HL-60/S4 (cell line): Measurements from ENCODE around the gene DESI1.

ENCODE experiments used
- in situ Hi-C: fragments of 300-500 bp; cut with MboI; formaldehyde crosslinking; loops from 2 replicates; pipeline ENCODE4 v1.14.3; 2022; ENCODE audit warnings: low sequenced_read_pairs

The DESI1 gene

DNA sequence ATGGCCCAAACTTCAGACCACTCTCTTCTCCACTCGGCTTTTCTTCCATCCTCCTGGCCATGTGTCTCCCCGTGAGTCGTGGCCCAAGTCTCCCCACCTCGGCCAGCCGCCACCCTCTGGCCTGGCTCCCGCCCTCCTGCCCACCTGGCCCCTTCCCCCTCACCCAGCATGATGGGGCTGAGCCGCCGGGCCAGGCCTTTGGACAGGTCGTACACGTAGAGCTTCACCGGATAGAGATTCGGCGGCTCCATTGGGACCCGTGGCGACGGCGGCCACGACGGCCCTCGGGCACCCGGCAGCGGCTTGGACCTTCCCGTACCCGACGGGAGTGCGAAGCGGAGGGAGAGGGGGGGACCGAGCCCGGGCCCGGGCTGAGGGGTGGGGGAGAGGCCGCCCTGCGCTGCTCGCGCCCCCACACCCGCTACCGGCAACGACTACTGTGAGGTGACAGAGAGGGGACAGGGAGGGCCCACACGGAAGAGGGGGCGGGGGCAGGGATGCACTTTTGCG is at the start of gene DESI1:
DESI1 (minus strand) TSS at position 455 of the 510 bp plus-strand sequence; CDS start at position 251, 204 bp downstream.
- in situ Hi-C loops = no loop called here

DNA sequence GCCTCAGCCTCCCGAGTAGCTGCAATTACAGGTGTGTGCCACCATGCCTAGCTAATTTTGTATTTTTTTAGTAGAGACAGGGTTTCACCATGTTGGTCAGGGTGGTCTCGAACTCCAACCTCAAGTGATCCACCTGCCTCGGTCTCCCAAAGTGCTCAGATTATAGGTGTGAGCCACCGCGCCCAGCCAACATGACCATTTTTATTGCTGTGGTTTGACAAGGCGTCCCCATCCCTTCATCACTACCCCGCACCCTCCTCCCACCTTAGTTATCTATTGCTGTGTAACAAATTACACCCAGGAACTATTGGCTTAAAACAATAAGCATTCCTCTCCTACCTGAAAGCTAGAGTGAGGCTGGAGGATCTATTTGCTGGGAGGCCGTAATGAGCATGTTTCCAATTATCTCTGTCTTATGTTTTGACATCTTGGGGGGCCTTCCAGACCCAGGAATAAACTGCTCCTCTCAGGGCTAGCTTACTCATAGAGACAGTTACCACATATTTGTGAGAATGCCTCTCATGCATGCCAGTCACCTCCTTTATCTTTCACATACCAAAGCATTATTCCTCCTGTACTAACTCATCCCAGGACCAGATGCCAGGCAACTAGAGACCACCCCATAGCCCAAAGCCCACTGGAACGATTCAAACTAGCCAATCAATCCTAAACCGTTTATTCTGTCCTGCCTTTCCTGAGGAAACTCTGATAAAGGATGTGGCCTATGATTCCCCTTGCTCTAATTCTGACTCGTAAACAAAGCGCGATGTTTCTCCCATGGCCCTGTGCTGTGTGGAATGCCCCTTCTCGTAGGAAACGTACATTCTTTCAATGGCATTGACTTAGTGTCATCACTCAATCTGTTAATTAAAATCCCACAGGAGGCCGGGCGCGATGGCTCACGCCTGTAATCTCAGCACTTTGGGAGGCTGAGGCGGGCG is 48.4 kb upstream of the DESI1 start:
- in situ Hi-C loops = loop anchor here (10.0 kb wide), 1 partner anchor 276 kb away; the partner anchor contains the start of gene CENPM

DNA sequence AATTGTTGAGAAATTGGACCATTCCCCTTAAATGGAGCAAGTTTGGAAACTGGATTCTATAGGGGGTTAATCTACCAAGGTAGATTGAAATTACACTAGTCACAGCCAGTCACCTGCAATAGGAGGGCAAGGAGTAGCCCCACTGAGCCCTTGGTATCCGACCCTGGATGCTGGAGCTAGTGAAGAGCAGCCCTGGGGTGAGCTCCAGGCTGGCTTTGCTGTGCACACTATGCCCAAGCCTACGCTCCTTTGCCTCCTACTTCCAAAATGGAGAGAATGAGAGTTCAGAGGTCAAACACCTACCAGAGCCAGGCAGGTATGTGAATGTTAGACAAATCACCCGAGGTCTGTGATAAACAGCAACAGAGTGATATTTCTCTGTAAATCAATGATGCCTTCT is 44.1 kb upstream of the DESI1 start:
- in situ Hi-C loops = loop anchor here (10.0 kb wide), 1 partner anchor 280 kb away; the partner anchor contains the start of gene CENPM

- in situ Hi-C loops = loop anchor here (10.0 kb wide), 1 partner anchor 280 kb away; the partner anchor contains the start of gene CENPM
Measured at GRCh38 chr22:41664490-41664889, 43.6 kb upstream of the DESI1 start.

- in situ Hi-C loops = loop anchor here (10.0 kb wide), 1 partner anchor 281 kb away; the partner anchor contains the start of gene CENPM
Measured at GRCh38 chr22:41663594-41663993, 42.8 kb upstream of the DESI1 start.

DNA sequence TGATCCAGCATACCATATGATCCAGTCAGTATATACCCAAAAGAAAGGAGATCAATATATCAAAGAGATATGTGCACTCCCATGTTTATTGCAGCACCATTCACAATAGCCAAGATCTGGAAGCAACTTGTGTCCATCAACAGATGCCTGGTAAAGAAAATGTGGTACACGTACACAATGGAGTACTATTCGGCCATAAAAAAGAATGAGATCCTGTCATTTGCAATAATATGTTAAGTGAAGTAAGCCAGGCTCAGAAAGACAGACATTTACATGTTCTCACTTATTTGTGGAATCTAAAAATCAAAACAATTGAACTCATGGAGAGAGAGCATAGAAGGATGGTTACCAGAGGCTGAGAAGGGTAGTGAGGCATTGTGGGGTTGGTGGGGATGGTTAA is 40.9 kb upstream of the DESI1 start:
- in situ Hi-C loops = loop anchor here (10.0 kb wide), 1 partner anchor 283 kb away; the partner anchor contains the start of gene CENPM

DNA sequence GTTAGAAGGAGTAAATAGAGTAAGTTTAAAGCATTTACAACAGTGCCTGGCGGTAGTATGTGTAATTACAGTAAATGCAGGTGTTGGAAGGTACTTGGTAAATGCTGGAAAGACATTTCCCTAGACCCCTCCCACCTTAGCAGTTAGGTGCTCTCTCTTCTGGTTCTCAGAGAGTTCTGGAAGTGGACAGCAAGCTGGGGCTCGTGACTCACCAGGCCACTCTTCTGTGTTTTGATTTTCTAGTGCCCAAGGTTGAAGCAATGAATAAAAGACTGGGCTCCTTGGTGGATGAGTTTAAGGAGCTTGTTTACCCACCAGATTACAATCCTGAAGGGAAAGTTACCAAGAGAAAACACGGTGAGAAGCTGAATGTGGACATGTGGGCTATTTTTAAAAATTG is 40.2 kb upstream of the DESI1 start:
- in situ Hi-C loops = loop anchor here (10.0 kb wide), 1 partner anchor 284 kb away; the partner anchor contains the start of gene CENPM

GRCh38 chr22:41660416-41660815 is 39.6 kb upstream of the DESI1 start:
- in situ Hi-C loops = loop anchor here (10.0 kb wide), 1 partner anchor 284 kb away; the partner anchor contains the start of gene CENPM

DNA sequence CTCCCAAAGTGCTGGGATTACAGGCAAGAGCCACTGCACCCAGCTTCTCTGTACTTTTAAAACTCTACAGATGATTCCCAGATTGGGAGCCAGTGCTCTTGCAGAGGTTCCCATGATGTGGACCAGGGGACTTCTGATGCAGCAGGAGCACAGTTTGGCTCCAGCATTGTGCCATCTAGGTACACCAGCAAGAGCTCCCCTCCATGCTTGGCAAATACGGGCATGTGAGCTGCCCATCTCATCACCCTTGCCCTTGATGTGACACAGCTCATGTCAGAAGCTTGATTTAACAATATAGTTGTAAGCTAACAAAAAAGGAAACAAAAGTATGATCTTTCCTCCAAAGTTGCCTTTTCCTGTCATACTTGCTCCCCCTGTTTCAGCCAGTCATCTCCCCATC is 39.1 kb upstream of the DESI1 start:
- in situ Hi-C loops = loop anchor here (10.0 kb wide), 1 partner anchor 285 kb away; the partner anchor contains the start of gene CENPM

DNA sequence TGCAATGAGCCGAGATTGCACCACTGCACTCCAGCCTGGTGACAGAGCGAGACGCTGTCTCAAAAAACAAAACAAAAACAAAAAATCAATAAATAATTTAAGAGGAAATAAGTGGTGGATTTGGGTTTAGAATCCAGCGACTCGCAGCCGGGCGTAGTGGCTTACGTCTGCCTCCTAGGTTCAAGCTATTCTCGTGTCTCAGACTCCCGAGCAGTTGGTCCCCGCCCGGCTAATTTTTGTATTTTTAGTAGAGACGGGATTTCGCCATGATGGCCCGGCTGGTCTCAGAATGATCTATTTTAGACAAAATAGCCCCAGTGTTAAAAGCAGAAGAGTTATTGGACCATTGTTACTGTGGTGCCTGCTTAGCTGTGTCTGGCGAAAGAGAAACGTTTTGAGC is 38.0 kb upstream of the DESI1 start:
- in situ Hi-C loops = no loop called here

GRCh38 chr22:41657709-41658108 is 36.9 kb upstream of the DESI1 start:
- in situ Hi-C loops = no loop called here

DNA sequence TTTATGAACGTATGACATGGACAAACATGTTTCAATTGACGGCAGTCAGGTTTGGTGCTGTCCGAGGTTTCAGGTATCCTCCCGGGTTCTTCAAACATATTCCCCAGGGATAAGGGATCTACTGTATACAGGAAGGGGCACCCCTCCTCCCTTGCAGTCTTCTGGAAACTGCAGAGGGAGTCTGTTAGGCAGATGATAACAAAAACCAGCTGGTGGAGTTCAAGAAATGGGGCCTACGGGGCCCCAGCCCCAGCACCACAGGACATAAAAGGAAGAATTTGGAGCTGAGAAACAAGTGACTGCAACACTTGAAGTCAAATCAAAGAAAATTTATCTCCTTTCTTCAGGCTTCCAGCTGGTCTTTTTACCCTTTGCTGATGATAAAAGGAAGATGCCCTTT is 35.7 kb upstream of the DESI1 start:
- in situ Hi-C loops = no loop called here

- in situ Hi-C loops = no loop called here
Measured at GRCh38 chr22:41654322-41654721, 33.5 kb upstream of the DESI1 start.

DNA sequence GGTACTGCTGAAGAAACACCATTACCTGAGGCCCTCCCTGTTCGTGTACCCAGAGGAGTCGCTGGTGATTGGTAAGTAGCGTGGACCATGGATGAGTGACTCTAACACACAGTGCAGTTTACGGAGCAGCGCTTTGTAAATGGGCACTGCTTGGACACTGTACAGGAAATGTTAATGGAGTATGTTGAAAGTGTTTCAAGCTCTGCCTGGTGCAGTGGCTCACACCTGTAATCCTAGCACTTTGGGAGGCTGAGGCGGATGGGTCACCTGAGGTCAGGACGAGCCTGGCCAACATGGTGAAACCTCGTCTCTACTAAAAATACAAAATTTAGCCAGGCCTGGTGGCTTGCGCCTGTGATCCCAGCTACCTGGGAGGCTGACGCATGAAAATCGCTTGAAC is 30.0 kb upstream of the DESI1 start:
- in situ Hi-C loops = no loop called here

GRCh38 chr22:41650229-41650628 is 29.4 kb upstream of the DESI1 start:
- in situ Hi-C loops = no loop called here

- in situ Hi-C loops = no loop called here
Measured at GRCh38 chr22:41648432-41648831, 27.6 kb upstream of the DESI1 start.

GRCh38 chr22:41647771-41648170 is 26.9 kb upstream of the DESI1 start:
- in situ Hi-C loops = no loop called here

- in situ Hi-C loops = no loop called here
Measured at GRCh38 chr22:41642331-41643110, 21.7 kb upstream of the DESI1 start.

DNA sequence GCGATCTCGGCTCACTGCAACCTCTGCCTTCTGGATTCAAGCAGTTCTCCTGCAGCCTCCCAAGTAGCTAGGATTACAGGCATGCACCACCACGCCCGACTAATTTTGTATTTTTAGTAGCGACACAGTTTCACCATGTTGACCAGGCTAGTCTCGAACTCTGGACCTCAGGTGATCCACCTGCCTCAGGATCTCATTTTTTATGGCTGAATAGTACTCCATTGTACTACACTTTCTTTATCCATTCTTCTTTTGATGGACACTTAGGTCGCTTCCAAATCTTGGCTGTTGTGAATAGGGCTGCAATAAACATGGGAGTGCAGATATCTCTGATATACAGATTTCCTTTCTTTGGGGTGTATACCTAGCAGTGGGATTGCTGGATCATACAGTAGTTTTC is 21.0 kb upstream of the DESI1 start:
- in situ Hi-C loops = no loop called here

DNA sequence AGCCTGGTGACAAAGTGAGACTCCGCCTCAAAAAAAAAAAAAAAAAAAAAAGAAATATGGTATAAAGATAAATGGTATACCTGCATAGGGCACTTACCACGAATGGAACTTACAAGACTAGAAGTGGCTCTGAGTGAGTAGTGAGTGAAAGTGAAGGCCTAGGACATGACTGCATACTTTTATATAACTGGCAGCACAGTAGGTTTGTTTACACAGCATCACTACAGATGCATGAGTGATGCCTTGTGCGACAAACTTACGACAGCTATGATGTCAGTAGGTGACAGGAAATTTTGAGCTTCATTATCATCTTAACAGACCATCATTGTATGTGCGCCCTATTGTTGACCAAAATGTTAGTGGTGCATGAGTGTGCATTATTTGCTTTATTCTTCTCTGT is 17.9 kb upstream of the DESI1 start:
- in situ Hi-C loops = no loop called here

DNA sequence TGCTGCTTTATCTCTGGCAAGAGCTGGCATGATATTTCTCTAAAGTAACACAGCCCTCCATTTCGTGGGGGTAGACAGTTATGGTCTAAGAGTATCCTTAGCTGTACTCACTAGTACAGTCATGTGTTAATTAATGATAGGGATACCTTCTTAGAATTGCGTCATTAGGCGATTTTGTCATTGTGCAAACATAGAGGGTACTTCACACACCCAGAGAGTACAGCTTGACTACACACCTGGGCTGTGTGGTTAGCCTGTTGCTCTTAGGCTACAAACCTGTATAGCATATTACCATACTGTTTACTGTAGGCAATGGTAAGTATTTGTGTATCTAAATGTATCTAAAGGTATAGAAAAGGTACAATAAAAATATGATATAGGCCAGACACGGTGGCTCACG is 17.3 kb upstream of the DESI1 start:
- in situ Hi-C loops = no loop called here
